Right lobe of liver (tissue), 4 donors: ENCODE results near the gene RAP2B.

ENCODE experiments used
- CTCF ChIP-seq, 4 donors: fragments of 200-600 bp in 3 of 4; fragments of 450-650 bp in 1 of 4; IDR thresholded peaks; one replicate each; pipeline versions ENCODE4 v1.5.1 to v1.8.0; 2016 to 2022; ENCODE audit warnings: antibody characterized with exemption in 4 of 4, mild to moderate bottlenecking in 2 of 4
- POLR2A ChIP-seq: fragments of 450-650 bp; IDR thresholded peaks from one replicate; pipeline ENCODE4 v1.6.1; 2017; ENCODE audit warnings: antibody characterized with exemption, mild to moderate bottlenecking
- donor health status: DM: no; HTN: no; CAD: no.
- donor health status: DM: no; HTN: no; CAD: no.
- donor health status: DM: no; HTN: yes; CAD: no.

DNA sequence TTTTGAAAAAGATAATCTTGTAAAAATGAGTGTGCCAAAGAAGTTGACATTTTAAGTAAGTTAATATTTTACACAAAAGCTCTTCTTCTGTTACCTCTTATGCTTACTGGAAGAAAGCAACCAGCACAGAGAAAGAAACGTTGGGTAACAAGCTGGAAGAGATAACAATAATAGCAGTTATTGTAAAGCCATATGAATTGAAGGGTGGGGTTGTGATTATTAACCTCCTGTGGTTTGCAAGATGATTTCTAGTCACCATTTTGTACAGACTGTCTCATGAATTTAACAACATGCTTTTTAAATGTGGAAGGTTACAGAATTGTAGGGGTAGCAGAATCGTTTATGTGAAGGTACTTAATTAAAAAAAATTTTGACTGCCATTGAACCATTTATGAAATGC, 9.2 kb downstream of the RAP2B start:
- TF ChIP-seq CTCF (IDR thresholded peaks at IDR 0.05) (no peak), POLR2A (no peak)
